GM12801 (cell line): ENCODE measurements around the gene RPUSD4.

Source experiments
- TF ChIP-seq, protein P1 (sequence below): IDR thresholded peaks from one replicate; pipeline ENCODE4 v1.5.1; 2011; ENCODE audit warnings: control low read depth; ENCODE audit not compliant: insufficient read length; ENCODE audit errors: extremely low read depth

Gene RPUSD4

DNA sequence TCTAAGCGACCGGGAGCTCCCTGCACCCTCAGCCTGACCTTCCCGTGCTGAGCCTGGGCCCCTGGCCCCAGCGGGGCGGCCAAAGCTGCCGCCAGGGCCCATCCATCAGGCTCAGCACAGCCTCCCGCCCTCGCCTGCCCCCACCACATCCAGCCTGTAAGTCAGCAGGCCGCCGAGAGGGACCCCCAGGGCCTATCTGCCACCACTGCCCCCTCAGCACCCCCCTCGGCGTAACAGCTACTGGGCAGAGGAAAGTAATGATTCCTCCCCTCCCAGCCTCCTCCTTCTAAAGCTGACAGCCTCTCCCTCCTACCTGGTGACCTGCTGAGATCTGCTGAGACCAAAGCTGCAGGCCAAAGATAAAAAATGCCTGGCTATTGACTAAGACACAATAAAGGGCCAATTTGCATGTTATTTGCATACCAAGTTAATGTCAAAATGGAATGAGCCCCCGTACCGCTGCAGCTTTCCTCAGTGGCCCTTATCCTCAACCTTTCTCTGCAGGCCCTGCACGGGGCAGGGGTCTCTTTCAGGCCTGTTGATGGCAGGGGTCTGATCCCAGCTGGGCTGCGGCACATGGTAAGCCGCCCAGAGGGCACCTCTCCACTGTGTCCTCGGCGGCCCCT is 51.6 kb downstream of the RPUSD4 start:
- TF ChIP-seq, protein P1, sequence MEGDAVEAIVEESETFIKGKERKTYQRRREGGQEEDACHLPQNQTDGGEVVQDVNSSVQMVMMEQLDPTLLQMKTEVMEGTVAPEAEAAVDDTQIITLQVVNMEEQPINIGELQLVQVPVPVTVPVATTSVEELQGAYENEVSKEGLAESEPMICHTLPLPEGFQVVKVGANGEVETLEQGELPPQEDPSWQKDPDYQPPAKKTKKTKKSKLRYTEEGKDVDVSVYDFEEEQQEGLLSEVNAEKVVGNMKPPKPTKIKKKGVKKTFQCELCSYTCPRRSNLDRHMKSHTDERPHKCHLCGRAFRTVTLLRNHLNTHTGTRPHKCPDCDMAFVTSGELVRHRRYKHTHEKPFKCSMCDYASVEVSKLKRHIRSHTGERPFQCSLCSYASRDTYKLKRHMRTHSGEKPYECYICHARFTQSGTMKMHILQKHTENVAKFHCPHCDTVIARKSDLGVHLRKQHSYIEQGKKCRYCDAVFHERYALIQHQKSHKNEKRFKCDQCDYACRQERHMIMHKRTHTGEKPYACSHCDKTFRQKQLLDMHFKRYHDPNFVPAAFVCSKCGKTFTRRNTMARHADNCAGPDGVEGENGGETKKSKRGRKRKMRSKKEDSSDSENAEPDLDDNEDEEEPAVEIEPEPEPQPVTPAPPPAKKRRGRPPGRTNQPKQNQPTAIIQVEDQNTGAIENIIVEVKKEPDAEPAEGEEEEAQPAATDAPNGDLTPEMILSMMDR = no peak

DNA sequence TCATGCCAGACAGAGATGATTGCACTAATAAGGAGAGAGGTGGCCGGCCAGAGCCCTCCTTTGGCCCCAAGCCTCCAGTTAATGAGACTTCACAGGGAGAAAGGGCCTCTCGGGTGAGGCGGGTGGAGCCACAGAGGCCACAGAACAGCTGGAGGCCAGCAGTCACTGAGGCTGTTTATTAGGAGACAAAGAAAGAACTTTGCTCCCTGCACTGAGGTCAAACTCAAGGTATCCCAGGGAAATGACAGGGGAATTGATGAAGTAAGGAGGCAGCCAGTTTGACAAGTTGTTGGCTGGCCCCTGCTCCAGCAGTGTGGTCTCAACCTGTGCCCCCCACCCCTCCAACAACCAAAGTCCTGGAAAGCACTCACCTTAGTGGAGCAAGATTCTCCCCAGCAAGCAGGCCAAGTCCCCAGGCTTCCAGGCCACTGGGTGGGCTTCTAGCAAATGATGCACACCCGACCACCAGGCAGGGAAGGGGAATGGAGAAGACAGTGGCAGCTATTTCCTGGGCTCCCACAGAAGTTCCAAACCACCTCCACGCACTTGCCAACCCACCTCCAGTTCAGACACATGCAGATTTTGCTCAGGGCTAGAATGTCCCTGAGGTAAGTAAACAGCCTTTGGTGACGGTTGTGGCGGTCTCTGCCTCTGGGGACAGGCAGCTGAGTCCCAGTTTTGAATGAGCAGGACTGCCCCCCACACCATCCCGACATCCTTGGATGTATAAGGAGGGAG is 53.2 kb downstream of the RPUSD4 start:
- TF ChIP-seq, protein P1 = no peak

DNA sequence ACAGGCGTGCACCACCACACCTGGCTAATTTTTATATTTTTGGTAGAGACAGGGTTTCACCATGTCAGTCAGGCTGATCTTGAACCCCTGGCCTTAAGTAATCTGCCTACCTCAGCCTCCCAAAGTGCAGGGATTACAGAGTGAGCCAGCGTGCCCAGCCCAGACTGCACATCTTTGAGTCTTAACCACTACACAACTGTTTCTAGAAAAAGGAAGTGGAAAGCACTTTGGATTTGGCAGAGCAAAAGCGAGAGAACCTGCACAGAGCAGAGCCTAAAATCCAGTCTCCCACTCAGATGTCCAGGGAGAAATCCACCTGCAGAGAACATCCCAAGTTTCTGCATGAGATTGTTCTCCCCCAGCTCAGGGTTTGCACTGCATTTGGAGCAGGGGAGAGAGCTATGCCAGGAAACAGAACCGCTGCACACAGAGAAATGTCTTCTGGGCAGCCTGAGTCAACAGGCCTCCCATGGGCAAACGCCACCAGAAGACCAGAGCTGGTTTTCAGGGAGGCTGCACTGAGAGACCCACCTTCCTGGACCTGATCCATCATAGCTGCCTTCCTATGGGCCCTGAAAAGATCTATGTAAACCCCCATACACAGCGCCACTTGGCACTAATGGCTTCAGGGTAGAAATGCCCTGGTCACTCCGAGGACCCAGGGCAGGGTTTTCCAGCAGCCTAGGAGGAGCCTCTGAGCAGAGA is 54.0 kb downstream of the RPUSD4 start:
- TF ChIP-seq, protein P1 = no peak

DNA sequence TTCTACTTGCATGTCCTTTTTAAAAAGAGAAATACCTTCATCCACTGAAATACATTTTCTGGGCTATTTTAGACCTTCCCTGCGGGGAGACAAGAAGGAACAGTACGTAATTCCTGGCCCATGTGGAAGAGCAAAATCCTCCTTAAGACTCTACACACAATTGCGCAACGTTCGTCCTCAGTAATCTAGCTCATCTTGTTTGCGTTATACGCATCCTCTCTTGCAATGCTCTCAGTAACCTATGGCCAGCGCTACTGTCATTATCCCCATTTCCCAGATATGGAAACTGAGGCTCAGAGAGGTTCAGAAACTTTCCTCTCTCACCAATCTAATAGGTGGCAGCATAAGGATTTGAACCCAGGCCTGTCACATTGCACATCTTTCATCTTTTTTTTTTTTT is 54.6 kb downstream of the RPUSD4 start:
- TF ChIP-seq, protein P1 = no peak

DNA sequence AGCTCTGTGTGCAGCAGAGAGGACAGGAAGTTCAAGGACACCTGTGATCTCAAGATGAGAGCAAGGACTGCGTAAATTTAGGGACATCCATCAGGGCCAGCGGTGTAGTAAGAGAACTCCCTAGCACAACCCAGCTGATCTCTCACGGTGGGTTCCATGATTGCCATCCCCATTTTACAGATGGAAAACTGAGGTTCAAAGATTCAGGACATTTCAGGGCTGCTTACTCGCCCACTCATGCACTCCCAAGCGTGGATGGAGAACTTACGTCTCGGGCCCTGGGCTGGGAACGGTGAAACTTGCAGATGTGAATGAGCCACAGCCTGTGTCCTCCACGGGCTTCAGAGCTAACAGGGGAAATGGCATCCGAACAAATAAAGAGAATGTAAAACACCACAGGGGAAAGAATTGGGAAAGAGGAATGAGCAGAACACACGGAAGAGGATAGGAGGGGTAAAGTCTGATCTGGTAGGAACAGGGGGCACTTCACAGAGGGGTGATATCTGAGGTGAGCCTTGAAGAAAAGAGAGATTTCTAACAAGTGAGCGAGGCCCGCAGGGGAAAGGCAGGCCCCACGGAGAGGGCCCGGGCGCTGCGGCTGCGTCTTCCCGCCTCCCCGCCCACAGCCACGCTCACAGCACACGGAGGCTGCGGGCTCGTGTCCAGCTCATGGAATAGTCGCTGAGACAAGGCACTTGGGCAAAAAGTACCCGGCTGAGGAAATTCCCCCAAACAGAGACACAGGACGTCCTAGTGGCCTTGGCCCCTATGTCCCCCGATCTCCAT is 55.9 kb downstream of the RPUSD4 start:
- TF ChIP-seq, protein P1 = no peak

DNA sequence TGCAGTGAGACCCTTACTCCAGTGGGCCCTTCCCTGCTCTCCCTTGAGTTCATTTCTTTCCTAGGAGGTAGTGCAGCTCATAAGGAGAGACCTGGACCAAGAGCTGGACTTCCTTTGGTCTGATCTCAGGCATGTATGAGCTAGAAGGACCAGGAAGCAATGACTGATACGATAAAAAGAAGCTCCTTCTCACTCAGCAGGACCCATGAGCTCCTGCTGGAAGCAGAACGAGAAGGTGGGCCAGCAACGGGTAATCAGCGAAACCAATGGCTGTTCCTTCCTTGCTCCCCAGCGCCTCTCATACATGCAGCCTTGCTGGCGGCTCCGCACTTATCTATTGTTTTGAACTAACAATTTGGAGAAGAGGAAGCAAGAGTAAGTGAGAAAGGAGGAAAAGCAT is 56.8 kb downstream of the RPUSD4 start:
- TF ChIP-seq, protein P1 = no peak

DNA sequence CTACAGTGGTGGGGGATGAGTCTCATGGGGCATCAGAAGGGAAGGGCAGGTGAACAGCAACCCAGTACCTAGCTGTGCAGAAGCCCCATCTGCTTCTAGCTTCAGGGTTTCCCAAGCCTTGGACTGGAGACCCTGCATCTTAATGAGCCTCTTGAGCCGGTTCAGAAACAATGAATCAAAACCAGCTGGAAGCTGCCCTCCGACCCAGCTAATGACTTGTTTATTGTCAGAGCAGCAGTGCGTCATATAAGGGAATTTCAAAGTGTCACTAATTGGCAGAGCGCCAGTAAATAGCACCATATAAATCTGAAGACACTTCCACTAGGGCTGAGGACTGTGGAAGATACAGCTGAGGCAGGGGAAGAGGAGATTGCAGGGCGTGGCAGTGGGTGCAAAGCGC is 57.5 kb downstream of the RPUSD4 start:
- TF ChIP-seq, protein P1 = no peak
